CD4-positive, alpha-beta memory T cell (primary cell): ENCODE results near the gene DAGLA. TPM values are rescaled to one million over a fixed set of nuclear protein-coding genes. Genes with fewer than 3 reads are reported as not detected.

Source experiments
- CTCF ChIA-PET: fragments of 350-600 bp; sonication (Branson Sonifier 250); formaldehyde crosslinking; loops from one replicate; lab custom pipeline; 2021; ENCODE audit warnings: inconsistent platforms; ENCODE audit not compliant: partially characterized antibody; lab: Charles Lee
- POLR2A ChIA-PET: fragments of 350-600 bp; sonication (Branson Sonifier 250); formaldehyde crosslinking; loops from one replicate; lab custom pipeline; 2021; ENCODE audit not compliant: partially characterized antibody; lab: Charles Lee
- DNase-seq, 5 donors: peaks; one replicate each; pipeline versions ENCODE4 v3.0.0 to v3.0.0-alpha.2; 2020 to 2022; ENCODE audit warnings: mixed read lengths in 1 of 5
- H3K27ac ChIP-seq: one replicate; pipeline ENCODE4 v1.7.0; 2013; ENCODE audit warnings: low read depth, low read length
- H3K27me3 ChIP-seq: 2 replicates; pipeline ENCODE4 v1.7.0; 2013; ENCODE audit warnings: mild to moderate bottlenecking, low read length, moderate library complexity; ENCODE audit not compliant: insufficient read depth
- H3K36me3 ChIP-seq: 2 replicates; pipeline ENCODE4 v1.7.0; 2013; ENCODE audit warnings: mild to moderate bottlenecking, low read length, moderate library complexity; ENCODE audit not compliant: insufficient read depth
- H3K4me1 ChIP-seq: 2 replicates; pipeline ENCODE4 v1.7.0; 2013; ENCODE audit warnings: mild to moderate bottlenecking, low read length, moderate library complexity; ENCODE audit not compliant: insufficient read depth
- H3K4me3 ChIP-seq, 2 donors: one replicate each; pipeline ENCODE4 v1.7.0; 2013; ENCODE audit warnings: low read length in 2 of 2, mild to moderate bottlenecking in 1 of 2
- H3K9me3 ChIP-seq, 2 donors: one replicate each; pipeline ENCODE4 v1.7.0; 2013; ENCODE audit warnings: low read length in 2 of 2, control low read depth in 1 of 2; ENCODE audit not compliant: control insufficient read depth in 1 of 2
- H3K27ac Mint-ChIP-seq, 7 donors: one replicate each; pipeline ENCODE4 v1.8.0; 2020 to 2021; ENCODE audit warnings: mixed read lengths in 7 of 7, mild to moderate bottlenecking in 6 of 7, inconsistent platforms in 3 of 7, moderate library complexity in 3 of 7
- H3K27me3 Mint-ChIP-seq, 2 donors: one replicate each; pipeline ENCODE4 v1.8.0; 2020 to 2021; ENCODE audit warnings: mixed read lengths in 2 of 2
- H3K36me3 Mint-ChIP-seq, 2 donors: one replicate each; pipeline ENCODE4 v1.8.0; 2020 to 2021; ENCODE audit warnings: mixed read lengths in 2 of 2, inconsistent platforms in 1 of 2, mild to moderate bottlenecking in 1 of 2
- H3K4me1 Mint-ChIP-seq, 4 donors: one replicate each; pipeline ENCODE4 v1.8.0; 2020 to 2021; ENCODE audit warnings: mixed read lengths in 4 of 4, mild to moderate bottlenecking in 1 of 4
- H3K4me3 Mint-ChIP-seq, 8 donors: one replicate each; pipeline ENCODE4 v1.8.0; 2020 to 2021; ENCODE audit warnings: mixed read lengths in 8 of 8, mild to moderate bottlenecking in 7 of 8, moderate library complexity in 6 of 8, inconsistent platforms in 3 of 8
- H3K9me3 Mint-ChIP-seq, 8 donors: one replicate each; pipeline ENCODE4 v1.8.0; 2020 to 2021; ENCODE audit warnings: mixed read lengths in 8 of 8, mild to moderate bottlenecking in 5 of 8, inconsistent platforms in 3 of 8, moderate library complexity in 1 of 8
- intact Hi-C: fragments of 100-400 bp; cut with micrococcal nuclease; formaldehyde crosslinking; loops from one replicate; pipeline ENCODE4 v1.15.1; 2023
- polyA plus RNA-seq, 2 donors: library from polyadenylated mRNA; unstranded; fragments of 300-500 nt; fragmentation: Illumina TruSeq; gene quantifications; one replicate each; pipeline ENCODE4 v1.2.3, GENCODE V29; 2021
- total RNA-seq, 2 experiments: library from RNA; stranded (reverse); gene quantifications; one replicate each; pipeline ENCODE4 v1.2.3, GENCODE V29; 2021

DAGLA gene, protein sequence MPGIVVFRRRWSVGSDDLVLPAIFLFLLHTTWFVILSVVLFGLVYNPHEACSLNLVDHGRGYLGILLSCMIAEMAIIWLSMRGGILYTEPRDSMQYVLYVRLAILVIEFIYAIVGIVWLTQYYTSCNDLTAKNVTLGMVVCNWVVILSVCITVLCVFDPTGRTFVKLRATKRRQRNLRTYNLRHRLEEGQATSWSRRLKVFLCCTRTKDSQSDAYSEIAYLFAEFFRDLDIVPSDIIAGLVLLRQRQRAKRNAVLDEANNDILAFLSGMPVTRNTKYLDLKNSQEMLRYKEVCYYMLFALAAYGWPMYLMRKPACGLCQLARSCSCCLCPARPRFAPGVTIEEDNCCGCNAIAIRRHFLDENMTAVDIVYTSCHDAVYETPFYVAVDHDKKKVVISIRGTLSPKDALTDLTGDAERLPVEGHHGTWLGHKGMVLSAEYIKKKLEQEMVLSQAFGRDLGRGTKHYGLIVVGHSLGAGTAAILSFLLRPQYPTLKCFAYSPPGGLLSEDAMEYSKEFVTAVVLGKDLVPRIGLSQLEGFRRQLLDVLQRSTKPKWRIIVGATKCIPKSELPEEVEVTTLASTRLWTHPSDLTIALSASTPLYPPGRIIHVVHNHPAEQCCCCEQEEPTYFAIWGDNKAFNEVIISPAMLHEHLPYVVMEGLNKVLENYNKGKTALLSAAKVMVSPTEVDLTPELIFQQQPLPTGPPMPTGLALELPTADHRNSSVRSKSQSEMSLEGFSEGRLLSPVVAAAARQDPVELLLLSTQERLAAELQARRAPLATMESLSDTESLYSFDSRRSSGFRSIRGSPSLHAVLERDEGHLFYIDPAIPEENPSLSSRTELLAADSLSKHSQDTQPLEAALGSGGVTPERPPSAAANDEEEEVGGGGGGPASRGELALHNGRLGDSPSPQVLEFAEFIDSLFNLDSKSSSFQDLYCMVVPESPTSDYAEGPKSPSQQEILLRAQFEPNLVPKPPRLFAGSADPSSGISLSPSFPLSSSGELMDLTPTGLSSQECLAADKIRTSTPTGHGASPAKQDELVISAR
- total RNA-seq (under 1 TPM; 0.30 to 0.44 TPM), polyA plus RNA-seq (under 1 TPM in 1 of 2 donors, not detected in 1; 0.52 TPM)

GRCh38 chr11:61679893-61680621 lies at the start of gene DAGLA:
TSS of gene DAGLA (plus strand) at chr11:61680391. CDS start at chr11:61720156, 39,765 bp downstream.
- intact Hi-C loops: loop anchor here (1.0 kb wide), 2 partner anchors 53 to 112 kb away; partner anchors contain the start of genes FEN1 and TMEM258
- DNase-seq: peak; percentile 71 to 82 (median 72)
- no peaks in the 10 kb centered on the region for H3K9me3 Mint-ChIP-seq
- H3K4me3 Mint-ChIP-seq: peak within 1 kb of the TSS; percentile 69 to 83 (median 75)
- peak within 1 kb of the TSS in 6 of 7 donors; percentile 28 to 91 (median 52) for H3K27ac Mint-ChIP-seq
- ChIA-PET CTCF (interaction anchor here (0.9 to 4.4 kb wide), 3 partner anchors 50 to 54 kb away, joined by 4 to 64 read pairs (median 29); no protein-coding TSS in a partner anchor), POLR2A (interaction anchor here (1.1 to 1.3 kb wide), 2 partner anchors 53 kb away, joined by 6 read pairs; no protein-coding TSS in a partner anchor)
- Histone ChIP-seq H3K4me1 (peaks cover 22% of the 10 kb centered on the region), H3K27me3 (no peaks in the 10 kb centered on the region), H3K9me3 (no peaks in the 10 kb centered on the region), H3K27ac (no peak within 1 kb of the TSS), H3K4me3 (peak within 1 kb of the TSS in 1 of 2 donors; percentile 19), H3K36me3 (no peaks in the 10 kb centered on the region)
- no peaks in the 10 kb centered on the region for H3K36me3 Mint-ChIP-seq
- H3K4me1 Mint-ChIP-seq: peaks cover 0 to 14% (median 6%) of the 10 kb centered on the region in 4 donors
- H3K27me3 Mint-ChIP-seq: peaks cover 4 to 16% of the 10 kb centered on the region in 2 donors

GRCh38 chr11:61632096-61632495 lies 48.1 kb upstream of the DAGLA start:
- peaks cover 9 to 12% of the 10 kb centered on the region in 2 donors for H3K27me3 Mint-ChIP-seq
- no peaks in the 10 kb centered on the region for H3K27me3 ChIP-seq
- CTCF ChIA-PET: no interaction called here

DNA sequence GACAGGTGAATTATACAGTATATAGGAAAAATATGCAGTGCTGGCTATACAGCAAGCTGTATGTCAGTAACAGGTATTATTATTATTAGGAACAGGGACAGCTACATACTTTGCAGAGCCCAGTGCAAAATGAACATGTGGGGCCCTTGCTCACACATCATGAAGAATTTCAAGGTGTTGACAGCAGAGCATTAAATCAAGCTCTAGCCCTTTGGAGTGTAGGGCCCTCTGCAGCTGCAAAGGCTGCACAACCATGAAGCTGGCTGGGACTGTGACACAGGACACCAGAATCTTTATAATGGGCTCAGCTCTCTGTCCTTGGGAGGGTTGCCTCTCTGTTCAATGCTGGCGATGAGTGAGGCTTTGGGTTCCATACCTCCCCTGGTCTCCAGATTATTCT lies 44.9 kb upstream of the DAGLA start:
- DNase-seq: no peak
- no peaks in the 10 kb centered on the region for H3K4me1 Mint-ChIP-seq
- no peaks in the 10 kb centered on the region for H3K36me3 ChIP-seq
- H3K4me3 ChIP-seq: no peak overlapping the region
- H3K27me3 Mint-ChIP-seq: peaks cover 2 to 10% of the 10 kb centered on the region in 2 donors
- no peak overlapping the region for H3K4me3 Mint-ChIP-seq
- H3K27ac ChIP-seq: no peak overlapping the region
- H3K36me3 Mint-ChIP-seq: no peaks in the 10 kb centered on the region
- no peaks in the 10 kb centered on the region for H3K9me3 ChIP-seq
- no peaks in the 10 kb centered on the region for H3K27me3 ChIP-seq
- no peaks in the 10 kb centered on the region for H3K9me3 Mint-ChIP-seq
- intact Hi-C loops: no loop called here
- H3K4me1 ChIP-seq: no peaks in the 10 kb centered on the region
- CTCF ChIA-PET: interaction anchor here (2.5 kb wide), 1 partner anchor 9 kb away, joined by 8 read pairs; no protein-coding TSS in a partner anchor
- H3K27ac Mint-ChIP-seq: no peak overlapping the region
- POLR2A ChIA-PET: no interaction called here

More at GRCh38 chr11:61632096-61632495, 48.1 kb upstream of the DAGLA start:
- POLR2A ChIA-PET: no interaction called here
- Mint-ChIP-seq H3K27ac (no peak overlapping the region), H3K36me3 (no peaks in the 10 kb centered on the region), H3K9me3 (no peaks in the 10 kb centered on the region), H3K4me3 (no peak overlapping the region), H3K4me1 (peaks cover 0 to 8% (median 0%) of the 10 kb centered on the region in 4 donors)
- Histone ChIP-seq H3K4me3 (no peak overlapping the region), H3K4me1 (no peaks in the 10 kb centered on the region), H3K9me3 (no peaks in the 10 kb centered on the region), H3K36me3 (no peaks in the 10 kb centered on the region), H3K27ac (no peak overlapping the region)
- DNase-seq: no peak
- intact Hi-C loops: no loop called here

GRCh38 chr11:61635787-61636186 lies 44.4 kb upstream of the DAGLA start:
- Mint-ChIP-seq H3K4me3 (no peak overlapping the region), H3K9me3 (no peaks in the 10 kb centered on the region), H3K36me3 (no peaks in the 10 kb centered on the region), H3K27ac (no peak overlapping the region), H3K27me3 (peaks cover 2 to 10% of the 10 kb centered on the region in 2 donors), H3K4me1 (no peaks in the 10 kb centered on the region)
- Histone ChIP-seq H3K9me3 (no peaks in the 10 kb centered on the region), H3K4me1 (no peaks in the 10 kb centered on the region), H3K27me3 (no peaks in the 10 kb centered on the region), H3K4me3 (no peak overlapping the region), H3K27ac (no peak overlapping the region), H3K36me3 (no peaks in the 10 kb centered on the region)
- intact Hi-C loops: no loop called here
- no peak for DNase-seq
- CTCF ChIA-PET: interaction anchor here (2.5 to 4.6 kb wide), 2 partner anchors 9 to 13 kb away, joined by 8 to 23 read pairs; no protein-coding TSS in a partner anchor
- POLR2A ChIA-PET: no interaction called here

DNA sequence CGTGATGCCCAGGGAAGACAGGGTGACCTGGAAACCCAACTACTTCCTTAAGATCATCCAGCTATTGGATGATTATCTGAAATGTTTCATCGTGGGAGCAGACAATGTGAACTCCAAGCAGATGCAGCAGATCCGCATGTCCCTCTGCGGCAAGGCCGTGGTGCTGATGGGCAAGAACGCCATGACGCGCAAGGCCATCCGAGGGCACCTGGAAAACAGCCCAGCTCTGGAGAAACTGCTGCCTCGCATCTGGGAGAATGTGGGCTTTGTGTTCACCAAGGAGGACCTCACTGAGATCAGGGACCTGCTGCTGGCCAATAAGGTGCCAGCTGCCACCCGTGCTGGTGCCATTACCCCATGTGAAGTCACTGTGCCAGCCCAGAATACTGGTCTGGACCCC lies 43.5 kb upstream of the DAGLA start:
- H3K9me3 ChIP-seq: no peaks in the 10 kb centered on the region

DNA sequence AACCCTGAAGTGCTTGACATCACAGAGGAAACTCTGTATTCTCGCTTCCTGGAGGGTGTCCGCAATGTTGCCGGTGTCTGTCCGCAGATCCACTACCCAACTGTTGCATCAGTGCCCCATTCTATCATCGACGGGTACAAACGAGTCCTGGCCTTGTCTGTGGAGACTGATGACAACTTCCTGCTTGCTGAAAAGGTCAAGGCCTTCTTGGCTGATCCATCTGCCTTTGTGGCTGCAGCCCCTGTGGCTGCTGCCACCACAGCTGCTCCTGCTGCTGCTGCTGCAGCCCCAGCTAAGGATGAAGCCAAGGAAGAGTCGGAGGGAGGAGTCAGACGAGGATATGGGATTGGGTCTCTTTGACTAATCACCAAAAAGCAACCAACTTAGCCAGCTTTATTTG lies 42.9 kb upstream of the DAGLA start:
- no peak overlapping the region for H3K27ac ChIP-seq
- no peaks in the 10 kb centered on the region for H3K36me3 ChIP-seq
- Mint-ChIP-seq H3K36me3 (no peaks in the 10 kb centered on the region), H3K4me1 (no peaks in the 10 kb centered on the region), H3K27me3 (peaks cover 0 to 13% of the 10 kb centered on the region in 2 donors), H3K27ac (no peak overlapping the region), H3K4me3 (no peak overlapping the region), H3K9me3 (no peaks in the 10 kb centered on the region)
- no peak overlapping the region for H3K4me3 ChIP-seq
- DNase-seq: no peak
- CTCF ChIA-PET: interaction anchor here (2.0 to 4.6 kb wide), 3 partner anchors 12 to 190 kb away, joined by 14 to 32 read pairs (median 23); no protein-coding TSS in a partner anchor
- intact Hi-C loops: no loop called here
- H3K4me1 ChIP-seq: no peaks in the 10 kb centered on the region
- no peaks in the 10 kb centered on the region for H3K9me3 ChIP-seq
- POLR2A ChIA-PET: no interaction called here
- no peaks in the 10 kb centered on the region for H3K27me3 ChIP-seq

More for the DNA sequence above, 43.5 kb upstream of the DAGLA start:
- no peaks in the 10 kb centered on the region for H3K4me1 ChIP-seq
- H3K27me3 Mint-ChIP-seq: peaks cover 0 to 13% of the 10 kb centered on the region in 2 donors
- no peaks in the 10 kb centered on the region for H3K4me1 Mint-ChIP-seq
- H3K36me3 ChIP-seq: no peaks in the 10 kb centered on the region
- H3K4me3 Mint-ChIP-seq: peak overlapping the region in 1 of 8 donors; percentile 4
- no peak overlapping the region for H3K27ac ChIP-seq
- H3K36me3 Mint-ChIP-seq: no peaks in the 10 kb centered on the region
- no peak overlapping the region for H3K27ac Mint-ChIP-seq
- H3K9me3 Mint-ChIP-seq: no peaks in the 10 kb centered on the region
- H3K4me3 ChIP-seq: no peak overlapping the region
- intact Hi-C loops: no loop called here
- POLR2A ChIA-PET: no interaction called here
- DNase-seq: no peak
- CTCF ChIA-PET: interaction anchor here (2.5 to 4.6 kb wide), 3 partner anchors 8 to 160 kb away, joined by 8 to 32 read pairs (median 23); no protein-coding TSS in a partner anchor
- H3K27me3 ChIP-seq: no peaks in the 10 kb centered on the region
